GM21367 (cell line): ENCODE data around the gene SDHAF1.
"Not testable (repeated sequence)": the region's sequence is repeated elsewhere in the genome, so short reads cannot be mapped to it uniquely, and the experiment has no call there.

Experiments
- ATAC-seq: cut with Tn5 transposase; IDR thresholded peaks from one replicate; pipeline ENCODE4 v1.9.1; 2021; ENCODE audit not compliant: unreplicated experiment

The SDHAF1 gene, protein sequence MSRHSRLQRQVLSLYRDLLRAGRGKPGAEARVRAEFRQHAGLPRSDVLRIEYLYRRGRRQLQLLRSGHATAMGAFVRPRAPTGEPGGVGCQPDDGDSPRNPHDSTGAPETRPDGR

GRCh38 chr19:35995048-35995993 lies at the start of gene SDHAF1:
Gene SDHAF1 (plus strand): TSS chr19:35995188. CDS start chr19:35995275, 87 bp downstream.
- peak; percentile 71 for ATAC-seq

DNA sequence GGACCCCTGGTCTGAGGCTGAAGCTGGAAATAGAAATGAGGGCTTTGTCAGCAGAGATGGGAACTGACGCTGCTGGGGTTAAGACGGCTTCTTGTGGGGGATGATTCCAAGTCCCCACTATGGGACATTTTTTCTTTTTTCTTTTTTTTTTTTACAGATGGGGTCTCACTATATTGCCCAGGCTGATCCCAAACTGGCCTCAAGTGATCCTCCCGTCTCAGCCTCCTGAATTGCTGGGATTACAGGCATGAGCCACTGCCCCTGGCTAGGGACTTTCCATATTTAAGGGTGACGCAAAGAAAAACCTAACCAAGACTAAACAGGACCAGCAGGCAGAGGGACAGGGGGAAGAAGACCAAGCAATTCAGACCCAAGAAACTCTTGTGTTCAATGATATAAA lies 48.8 kb upstream of the SDHAF1 start:
- ATAC-seq, result no peak

- no peak for ATAC-seq
These were observed 45.9 kb upstream of the SDHAF1 start for GRCh38 chr19:35949131-35949530.

DNA sequence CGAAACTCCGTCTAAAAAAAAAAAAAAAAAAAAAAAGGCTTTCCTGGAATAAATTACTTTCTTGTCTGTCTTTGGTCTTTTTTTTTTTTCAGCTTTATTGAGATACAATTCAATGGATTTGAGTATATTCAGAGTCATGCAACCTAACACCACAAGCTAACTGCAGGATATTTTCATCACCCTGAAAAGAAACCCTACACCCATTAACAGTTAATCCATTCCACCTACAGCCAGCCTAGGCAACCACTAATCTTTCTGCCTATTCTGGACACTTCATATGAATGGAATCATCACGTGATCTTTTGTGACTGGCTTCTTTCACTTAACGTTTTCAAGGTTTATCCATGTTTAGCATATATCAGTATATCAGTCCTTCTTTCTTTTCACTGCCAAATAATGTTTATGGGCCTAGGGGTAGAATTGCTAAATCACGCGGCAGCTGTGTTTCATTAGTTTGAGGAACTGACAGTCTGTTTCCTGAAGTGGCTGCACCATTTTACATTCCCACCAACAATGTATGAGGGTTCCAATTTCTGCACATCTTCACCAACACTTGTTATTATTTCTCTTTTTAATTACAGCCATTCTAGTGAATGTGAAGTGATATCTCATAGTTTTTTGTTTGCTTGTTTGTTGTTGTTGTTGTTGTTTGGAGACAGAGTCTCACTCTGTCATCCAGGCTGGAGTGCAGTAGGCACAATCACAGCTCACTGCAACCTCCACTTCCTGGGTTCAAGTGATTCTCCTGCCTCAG lies 38.9 kb upstream of the SDHAF1 start:
- no peak for ATAC-seq

- ATAC-seq, result not testable (repeated sequence)
These were observed 37.6 kb upstream of the SDHAF1 start for GRCh38 chr19:35957411-35957810.

DNA sequence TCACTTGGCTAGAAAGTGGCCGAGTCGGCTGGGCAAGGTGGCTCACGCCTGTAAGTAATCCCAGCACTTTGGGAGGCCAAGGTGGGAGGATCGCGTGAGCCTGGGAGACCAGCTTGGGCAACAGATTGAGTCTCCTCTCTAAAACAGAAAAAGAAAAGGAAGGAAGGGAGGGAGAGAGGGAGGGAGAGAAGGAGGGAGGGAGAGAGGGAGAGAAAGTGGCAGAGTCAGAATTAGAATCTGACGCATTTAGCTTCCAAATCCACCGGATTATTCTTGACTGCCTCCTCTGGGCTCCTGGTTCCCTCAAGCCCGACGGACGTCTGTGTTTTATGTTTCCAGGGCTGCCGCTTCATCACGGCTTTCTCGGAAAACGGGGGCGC lies 36.3 kb upstream of the SDHAF1 start:
- no peak for ATAC-seq

DNA sequence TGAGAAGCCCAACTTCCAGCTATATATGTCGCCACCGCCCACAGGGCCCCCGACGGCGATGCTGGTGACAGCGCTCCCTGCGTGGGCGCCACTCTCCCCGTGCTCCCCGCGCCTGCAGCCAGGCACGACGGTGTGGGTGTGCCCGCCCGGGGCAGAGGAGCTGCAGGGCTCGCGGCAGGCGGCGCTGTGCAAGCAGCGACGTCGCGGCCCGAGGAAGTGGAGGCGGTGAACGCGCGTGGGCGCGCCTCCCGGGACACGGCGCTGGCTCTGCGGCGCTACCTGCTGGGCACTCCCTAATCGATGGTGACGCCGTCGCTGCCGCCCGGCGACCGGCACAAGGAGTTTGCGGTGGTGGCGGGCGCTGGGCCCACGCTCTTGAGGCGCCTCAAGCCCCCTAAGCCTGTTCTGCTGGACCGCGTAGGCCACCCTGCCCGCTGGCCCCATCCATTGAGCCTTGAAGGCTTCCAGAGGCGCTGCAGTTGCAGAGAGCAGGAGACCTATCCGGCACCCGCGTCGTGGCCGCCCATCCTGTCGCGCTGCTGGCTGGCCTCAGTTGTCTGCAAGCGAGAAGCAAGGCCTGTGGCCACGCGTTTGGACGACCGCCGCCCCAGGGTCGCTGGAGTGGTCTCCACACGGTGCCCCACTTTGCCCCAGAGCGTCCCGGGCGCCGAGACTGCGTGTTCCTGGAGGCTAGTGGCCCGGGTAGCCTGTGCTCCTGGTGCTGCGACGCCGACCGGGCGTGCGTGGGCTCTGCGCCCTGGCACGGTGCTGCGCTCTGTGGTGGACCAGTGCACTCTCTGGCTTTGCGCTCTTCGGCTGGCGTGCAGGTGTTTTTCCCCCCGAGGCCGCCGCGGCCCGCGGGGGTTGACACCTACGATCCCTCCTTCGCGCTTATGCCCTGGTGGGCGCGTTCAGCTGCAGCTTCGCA lies 35.7 kb upstream of the SDHAF1 start:
- ATAC-seq, result no peak

GRCh38 chr19:35959968-35960320 lies 35.0 kb upstream of the SDHAF1 start:
- no peak for ATAC-seq

DNA sequence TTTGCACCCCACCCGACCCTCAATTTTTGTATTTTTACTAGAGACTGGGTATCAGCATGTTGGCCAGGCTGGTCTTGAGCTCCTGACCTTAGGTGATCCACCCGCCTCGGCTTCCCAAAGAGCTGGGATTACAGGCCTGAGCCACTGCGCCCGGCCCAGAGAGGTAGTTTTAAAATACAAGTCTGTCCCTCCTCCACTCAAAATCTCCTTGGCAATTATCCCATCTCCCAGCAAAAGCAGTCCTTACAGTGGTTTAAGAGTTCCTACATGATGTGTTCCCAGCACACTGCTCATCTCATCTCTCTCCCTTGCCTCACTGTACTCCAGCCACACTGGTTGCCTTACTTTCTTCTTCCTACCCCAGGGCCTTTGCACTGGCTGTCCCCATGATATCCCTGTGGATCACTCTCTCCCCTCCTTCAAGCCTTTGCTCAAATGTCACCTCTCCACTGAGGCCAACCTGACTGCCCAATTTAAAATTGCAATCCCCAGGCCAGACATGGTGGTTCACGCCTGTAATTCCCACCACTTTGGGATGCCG lies 34.5 kb upstream of the SDHAF1 start:
- ATAC-seq, result no peak

- ATAC-seq, result no peak
These were observed 31.5 kb upstream of the SDHAF1 start for GRCh38 chr19:35963514-35963913.

DNA sequence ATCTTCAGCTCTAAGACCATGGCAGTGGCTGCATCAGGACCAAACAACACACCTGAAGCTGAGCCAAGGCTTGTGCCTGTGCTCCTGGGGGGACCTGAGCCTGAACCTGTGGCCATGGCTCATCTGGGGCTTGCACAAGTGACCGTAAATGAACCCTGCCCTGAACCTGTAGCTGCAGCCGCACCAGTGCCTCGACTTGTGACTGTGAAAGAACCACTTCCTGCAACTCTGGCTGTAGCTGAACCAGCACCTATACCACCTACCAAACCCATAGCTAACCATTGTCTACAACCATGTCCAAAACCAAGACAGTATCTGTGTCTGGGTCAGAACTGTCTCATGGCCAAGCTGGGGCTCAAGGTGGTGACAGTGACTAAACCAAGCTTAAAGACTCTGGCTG lies 28.2 kb upstream of the SDHAF1 start:
- no peak for ATAC-seq

DNA sequence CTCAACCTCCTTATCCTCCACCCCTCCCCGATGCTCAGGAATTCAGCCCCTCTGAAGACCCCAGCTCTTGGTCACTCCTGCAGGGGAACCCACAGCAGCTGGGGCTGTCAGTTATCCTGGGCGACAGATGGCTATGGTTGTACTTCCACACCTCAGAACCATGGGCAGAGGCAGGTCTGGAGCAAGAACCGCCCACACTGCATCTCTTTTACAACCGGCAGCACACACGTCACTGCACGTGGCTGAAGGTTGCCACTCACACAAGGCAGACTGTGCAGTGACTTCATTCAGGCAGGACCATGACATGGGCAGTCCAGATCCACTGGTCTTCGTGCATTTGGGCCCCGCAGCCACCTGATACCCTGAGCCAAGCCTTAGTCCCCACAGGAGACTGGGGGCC lies 21.5 kb upstream of the SDHAF1 start:
- no peak for ATAC-seq

- ATAC-seq, result no peak
These were observed 19.3 kb upstream of the SDHAF1 start for GRCh38 chr19:35975608-35976214.

DNA sequence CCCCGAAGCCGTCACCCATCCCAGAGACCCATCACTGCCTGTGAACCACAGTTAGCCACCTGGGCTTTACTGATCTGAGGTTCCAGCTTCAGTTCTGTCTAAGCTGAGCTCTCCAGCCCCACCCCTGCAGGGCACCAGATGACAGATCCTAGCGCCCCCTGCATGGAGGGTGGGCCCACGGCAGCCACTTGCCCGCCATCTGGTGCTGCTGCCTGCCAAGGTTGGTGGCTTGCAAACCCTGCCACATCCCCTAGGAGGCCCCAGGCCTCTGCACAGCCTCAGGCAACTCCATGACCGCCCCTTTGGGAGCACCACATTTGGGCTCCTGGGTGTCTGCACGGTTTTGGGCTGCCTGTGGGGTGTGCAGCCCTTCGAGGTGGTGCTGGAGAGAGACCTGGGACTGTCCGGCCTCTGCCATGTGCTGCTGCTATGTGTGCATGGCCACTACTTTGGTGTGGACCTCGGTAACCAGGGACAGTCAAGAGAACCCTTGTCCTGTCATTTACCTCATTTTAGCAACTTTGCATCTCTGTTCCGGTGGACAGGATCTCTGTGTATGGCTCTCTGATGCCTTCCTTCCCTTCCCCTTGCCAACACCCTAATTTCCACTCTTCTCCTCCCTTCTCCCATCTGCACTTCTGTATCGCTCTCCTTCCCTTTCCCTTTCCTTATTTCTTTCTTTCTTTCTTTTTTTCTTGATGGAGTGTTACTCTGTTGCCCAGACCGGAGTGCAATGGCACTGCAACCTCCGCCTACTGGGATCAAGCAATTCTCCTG lies 17.4 kb upstream of the SDHAF1 start:
- ATAC-seq, result no peak

DNA sequence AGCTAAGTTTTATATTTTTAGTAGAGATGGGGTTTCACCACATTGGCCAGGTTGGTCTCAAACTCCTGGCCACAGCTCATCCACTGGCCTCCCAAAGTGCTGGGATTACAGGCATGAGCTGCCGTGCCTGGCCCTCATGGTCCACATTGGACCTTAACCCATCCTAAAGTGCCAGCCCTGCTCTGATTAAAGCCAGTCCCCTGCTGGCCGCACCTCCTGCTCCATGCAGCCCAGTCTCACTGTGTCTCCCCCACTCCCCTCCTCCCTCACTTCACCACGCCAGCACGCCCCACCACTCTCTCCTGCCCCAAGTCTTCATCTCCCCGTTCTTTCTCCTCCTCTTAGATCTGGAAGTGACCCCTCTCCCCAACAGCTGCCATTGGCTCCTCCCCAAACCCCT lies 16.7 kb upstream of the SDHAF1 start:
- no peak for ATAC-seq

DNA sequence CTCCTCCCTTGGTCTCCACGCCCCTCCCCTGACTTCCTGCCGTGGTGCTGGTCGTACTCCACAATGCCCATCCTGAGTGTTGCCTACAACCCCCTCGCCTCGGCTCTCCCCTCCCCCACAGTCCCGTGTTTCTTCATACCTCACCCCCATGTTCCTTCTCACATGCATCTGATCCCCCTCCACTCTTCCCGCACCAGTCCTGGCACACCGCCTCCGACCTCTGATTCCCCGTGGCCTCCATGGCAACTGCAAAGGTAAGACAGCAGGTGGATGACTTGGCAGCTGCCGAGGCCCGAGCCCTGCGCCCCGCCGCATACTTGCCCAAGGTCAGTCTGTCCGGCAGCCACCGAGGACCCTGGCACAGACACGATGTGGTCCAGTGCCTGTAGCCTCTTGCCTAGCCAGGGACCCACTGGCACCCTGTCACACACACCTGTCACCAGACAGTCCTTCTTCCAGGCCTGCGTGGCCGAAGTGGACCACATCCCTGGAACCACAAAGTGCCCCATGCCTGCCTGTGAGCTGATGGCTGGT lies 16.1 kb upstream of the SDHAF1 start:
- ATAC-seq, result no peak

DNA sequence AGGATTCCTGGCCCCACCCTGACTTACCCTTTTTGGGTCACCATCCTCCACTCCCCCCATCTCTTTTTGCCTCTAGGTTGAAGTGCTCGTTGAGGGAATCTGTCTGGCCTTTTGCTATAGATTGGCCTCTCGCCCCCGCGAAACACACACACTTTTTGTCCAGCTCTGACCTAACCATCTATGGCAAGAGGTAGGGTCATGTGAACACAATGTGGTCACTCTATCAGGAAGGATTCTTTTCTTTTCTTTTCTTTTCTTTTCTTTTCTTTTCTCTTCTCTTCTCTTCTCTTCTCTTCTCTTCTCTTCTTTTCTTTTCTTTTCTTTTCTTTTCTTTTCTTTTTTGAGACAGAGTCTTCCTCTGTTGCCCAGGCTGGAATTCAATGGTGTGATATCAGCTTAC lies 14.0 kb upstream of the SDHAF1 start:
- not testable (repeated sequence) for ATAC-seq

- ATAC-seq, result no peak
These were observed 11.8 kb upstream of the SDHAF1 start for GRCh38 chr19:35983177-35983576.

DNA sequence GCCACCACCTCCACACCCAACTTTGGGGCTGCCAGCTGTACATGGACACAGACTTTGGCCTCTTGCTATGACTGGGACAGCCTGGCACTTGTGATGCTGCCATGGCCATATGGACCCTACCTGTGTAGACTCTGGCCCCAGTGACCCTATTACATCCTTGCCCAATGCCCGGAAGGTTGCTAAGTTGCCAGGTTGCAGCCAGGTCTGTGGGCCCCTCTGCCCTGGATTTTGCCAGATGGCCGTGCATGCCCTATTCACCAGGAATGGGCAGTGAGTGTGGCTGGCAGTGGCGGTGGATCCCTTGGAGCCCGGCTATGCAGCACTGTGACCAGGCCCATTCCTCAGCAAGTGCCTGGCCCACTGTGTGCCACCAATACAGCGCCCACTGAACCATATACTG lies 8.9 kb upstream of the SDHAF1 start:
- no peak for ATAC-seq
